Activated T-cell treated with anti-CD3 and anti-CD28 coated beads, Interleukin-2, amount 50 U/mL, for 1 hour (primary cell): ENCODE data around the gene LCE3B.
"Not testable (repeated sequence)": the region's sequence is repeated elsewhere in the genome, so short reads cannot be mapped to it uniquely, and the experiment has no call there.

Experiments used
- DNase-seq: peaks from one replicate; pipeline ENCODE4 v3.0.0-alpha.2; 2020

The LCE3B gene, protein sequence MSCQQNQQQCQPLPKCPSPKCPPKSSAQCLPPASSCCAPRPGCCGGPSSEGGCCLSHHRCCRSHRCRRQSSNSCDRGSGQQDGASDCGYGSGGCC

DNA sequence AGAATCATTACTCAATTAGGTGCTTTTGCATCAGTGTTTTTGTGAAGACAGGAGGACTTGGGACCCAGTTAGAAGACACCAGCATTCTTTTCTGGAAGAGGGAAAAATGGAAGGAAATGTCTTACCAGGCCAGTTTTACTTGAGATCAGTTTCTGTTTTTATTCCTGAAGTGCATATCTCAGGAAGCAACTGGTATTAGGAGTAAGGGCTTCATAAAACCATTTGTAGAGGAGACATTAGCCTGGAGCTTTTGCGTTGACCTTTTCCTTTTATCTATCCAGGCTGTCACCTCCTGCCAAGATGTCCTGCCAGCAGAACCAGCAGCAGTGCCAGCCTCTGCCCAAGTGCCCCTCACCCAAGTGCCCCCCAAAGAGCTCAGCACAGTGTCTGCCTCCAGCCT lies at the start of gene LCE3B:
TSS of gene LCE3B (plus strand) at position 301 of the 400 bp plus-strand sequence. CDS start at position 301, 0 bp downstream.
- DNase-seq, result no peak

DNA sequence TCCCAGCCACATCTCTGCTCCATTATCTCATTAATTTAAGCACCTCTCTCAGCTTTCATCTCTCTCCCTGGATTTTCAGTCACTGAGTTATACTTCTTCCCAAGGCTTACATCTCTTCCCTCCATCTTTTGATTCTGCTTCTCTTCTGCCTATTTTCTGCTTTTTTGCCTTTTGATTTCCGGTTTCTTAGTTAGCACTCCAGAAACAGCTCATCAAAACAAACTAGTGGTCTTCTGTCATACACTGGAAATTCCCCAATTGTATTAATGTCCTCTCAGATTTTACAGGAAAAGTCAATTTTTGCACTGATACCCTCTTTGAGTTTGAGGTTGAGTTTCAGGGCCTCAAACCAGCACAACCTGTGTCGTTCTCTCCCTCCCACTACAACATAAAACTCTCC lies 48.5 kb upstream of the LCE3B start:
- DNase-seq, result no peak

DNA sequence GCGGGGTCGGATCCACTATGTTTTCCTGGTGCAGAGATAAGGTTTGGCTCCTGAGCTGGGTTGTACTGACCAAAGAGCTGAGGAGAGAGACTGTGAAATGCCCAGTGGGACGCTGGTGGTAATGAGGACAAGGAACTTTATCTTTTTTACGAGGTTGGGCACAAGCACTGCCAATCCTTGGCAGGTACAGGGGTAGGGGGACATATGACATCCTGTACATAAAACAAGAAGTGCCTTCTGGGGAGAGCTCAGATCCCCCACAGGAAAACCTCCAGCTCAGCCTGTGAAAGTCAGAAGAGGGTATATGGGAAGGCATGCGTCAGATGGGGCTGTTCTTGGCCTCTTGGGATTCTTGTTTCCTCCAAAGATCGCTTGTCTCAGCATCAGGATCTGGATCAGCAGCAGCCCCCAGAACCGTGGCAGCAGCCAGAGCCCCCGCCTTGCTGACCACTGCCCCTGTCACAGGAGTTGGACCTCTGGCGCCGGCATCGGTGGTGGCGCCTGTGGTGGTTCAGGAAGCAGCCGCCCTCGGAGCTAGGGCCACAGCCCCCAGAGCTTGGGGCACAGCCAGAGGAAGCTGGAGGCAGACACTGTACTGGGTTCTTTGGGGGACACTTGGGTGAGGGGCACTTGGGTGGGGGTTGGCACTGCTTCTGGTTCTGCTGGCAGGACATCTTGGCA lies 47.9 kb upstream of the LCE3B start:
- DNase-seq, result no peak

DNA sequence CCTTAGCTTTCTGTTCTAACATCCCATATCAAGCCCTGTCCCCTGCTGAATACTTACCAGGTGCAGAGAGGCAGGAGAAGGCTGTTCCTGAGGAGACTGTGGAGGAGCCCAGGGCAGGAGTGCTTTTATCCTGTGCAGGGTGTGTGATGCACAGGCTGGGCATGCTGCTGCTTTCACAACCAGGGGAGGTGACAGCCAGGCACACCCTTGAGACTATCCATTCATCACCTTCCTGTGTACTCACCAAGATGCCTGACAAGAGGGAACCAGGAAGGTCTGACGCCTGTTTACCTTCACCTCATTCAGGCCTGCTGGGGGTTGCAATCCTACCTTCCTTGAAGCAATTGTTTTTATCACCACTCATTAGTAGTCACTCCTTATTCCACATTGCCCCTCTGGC lies 46.9 kb upstream of the LCE3B start, which contains the start of gene LCE3E:
TSS of gene LCE3E (minus strand) at position 100 of the 400 bp plus-strand sequence. CDS start 572 bp downstream, outside the sequence.
- DNase-seq, result no peak

DNA sequence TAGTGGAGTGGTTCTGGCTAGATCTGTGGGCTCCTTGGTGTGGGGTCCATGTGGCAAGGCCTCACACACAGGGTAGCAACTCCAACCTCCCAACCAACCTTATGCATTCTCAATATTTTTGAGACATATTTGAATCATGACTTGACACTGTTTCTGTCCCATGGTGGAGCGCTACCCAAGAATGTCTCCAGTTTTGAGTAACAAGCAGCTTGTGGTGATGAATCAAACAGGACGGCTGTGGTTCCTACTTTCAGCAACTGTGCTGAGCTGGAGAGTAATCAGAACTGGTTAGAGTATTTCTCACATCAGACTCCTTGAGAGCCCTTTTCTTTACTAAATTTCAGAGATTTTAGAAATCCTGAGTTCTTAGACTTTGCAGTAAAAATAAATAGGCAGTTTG lies 36.4 kb upstream of the LCE3B start:
- no peak for DNase-seq

DNA sequence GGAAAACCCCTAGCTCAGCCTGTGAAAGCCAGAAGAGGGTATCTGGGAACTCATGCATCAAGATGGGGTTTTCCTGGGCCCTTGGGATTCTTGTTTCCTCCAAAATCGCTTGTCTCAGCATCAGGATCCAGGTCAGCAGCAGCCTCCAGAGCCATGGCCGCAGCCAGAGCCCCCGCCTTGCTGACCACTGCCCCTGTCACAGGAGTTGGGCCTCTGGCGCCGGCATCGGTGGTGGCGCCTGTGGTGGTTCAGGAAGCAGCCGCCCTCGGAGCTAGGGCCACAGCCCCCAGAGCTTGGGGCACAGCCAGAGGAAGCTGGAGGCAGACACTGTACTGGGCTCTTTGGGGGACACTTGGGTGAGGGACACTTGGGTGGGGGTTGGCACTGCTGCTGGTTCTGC lies 34.1 kb upstream of the LCE3B start:
- DNase-seq, result not testable (repeated sequence)

DNA sequence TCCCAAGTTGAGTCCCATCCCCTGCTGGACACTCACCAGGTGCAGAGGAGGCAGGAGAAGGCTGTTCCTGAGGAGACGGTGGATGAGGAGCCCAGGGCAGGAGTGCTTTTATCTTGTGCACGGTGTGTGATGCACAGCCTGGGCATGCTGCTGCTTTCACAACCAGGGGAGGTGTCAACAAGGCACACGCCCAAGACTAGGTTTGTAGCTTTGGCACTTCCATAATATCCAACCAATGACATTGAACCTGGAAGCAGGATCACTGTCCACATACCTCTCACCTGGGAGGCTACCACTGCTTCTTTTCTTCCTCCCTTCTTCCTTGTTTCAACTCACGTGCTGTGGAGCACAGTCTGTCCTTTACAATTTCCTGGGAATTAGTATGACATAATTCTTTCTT lies 33.2 kb upstream of the LCE3B start, which contains the start of gene LCE3D:
TSS of gene LCE3D (minus strand) at position 84 of the 400 bp plus-strand sequence. CDS start 580 bp downstream, outside the sequence.
- DNase-seq, result no peak

DNA sequence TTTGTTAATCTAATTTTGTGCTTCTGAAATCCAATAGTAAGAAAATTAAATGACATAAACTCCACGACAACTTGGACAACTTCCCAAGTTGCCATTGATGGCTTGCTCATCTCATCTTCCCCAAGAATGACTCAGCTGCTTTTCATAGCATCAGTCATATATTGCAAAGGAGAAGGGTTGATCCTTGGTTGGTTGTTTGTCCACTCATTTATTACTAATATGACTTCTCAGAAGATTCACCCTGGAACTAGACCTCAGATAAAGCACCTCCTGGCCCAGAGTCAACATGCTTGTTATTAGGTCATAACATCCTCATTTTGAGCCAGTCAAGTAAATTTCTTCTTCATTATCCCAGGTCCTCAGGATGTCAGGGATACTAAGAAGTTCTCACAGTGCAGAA lies 31.0 kb upstream of the LCE3B start:
- DNase-seq, result no peak

DNA sequence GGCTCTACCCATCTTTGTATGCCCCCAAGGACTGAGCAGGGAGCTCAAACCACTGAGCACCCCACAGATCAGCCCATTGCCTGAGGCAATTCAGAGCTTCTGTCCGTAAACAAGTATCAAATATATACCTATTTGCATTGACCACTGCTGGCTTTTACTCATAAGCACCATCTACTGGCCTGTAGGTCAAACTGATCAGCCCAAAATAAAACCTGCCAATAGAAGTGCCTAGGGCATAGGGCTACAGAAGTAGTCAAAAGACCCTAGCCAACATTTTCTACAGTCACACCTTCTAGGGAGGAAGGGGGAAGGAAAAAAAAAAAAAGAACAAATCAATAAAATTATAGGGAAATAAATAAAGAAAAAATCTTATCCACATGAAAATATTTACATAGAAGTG lies 28.0 kb upstream of the LCE3B start:
- DNase-seq, result no peak

DNA sequence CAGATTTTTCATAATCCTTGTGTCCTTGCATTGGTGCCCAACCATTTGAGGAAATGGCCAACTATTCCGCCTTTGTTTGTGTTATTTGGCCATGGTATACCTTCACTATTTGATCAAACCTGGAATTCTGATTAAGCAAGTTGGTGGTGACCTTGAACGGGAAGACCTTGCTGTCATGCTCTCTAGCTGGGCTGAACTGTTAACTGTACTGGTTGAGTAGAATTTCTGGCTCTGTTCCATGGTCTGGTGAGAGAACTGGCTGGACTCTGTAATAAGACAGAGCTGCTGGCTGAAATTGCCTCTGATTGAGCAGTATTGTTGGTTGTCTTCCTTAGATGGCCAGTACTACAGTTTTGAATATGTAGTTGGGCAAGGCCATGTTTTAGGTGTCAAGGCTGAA lies 16.6 kb upstream of the LCE3B start:
- DNase-seq, result no peak

DNA sequence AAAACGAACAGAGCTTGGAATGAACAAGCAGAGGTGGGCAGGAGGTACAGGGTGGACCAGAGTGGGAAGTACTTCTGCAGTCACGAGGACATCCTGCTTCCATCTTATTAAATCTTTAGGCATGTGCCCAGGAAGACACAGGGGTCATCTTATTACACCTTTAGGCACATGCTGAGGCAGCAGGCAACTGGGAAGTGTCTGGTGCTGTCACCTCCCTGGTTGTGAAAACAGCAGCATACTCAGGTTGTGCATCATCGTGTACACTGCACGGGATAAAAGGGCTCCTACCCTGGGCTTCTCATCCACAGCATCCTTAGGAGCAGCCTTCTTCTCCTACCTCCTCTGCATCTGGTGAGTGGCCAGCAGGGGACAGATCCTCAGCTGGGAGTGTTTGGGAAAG lies 13.7 kb upstream of the LCE3B start, which contains the start of gene LCE3C:
TSS of gene LCE3C (plus strand) at position 301 of the 400 bp plus-strand sequence. CDS start 498 bp downstream, outside the sequence.
- no peak for DNase-seq

DNA sequence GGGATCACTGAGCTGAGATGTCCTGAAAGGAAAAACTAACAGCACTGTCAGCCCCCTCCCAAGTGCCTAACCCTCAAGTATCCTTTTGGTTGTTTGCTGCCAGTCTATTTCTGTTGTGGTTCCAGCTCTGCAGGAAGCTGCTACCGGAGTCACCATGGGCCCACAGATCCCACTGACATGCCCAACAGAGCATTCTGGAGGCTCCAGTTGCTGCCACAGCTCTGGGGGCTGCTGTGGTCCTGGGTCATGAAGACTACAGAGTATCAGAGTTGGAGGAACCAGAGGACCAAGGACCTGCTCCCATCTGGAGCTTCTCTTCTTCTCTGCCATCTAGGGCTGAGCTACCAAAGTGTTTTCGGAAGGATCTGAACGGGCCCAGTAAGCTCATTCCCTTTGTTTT lies 8.4 kb downstream of the LCE3B start:
- no peak for DNase-seq

DNA sequence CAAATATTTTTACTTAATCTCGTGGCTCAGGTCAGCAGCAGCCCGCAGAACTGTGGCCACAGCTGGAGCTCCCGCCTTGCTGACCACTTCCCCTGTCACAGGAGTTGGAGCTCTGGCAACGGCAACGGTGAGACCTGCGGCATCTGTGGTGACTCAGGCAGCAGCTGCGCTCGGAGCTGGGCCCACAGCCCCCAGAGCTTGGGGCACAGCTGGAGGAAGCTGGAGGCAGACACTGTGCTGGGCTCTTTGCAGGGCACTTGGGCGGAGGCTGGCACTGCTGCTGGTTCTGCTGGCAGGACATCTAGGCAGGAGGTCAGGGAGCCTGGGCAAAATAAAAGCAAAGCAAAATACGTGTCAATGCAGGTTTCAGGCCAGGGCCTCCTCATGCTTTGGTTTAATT lies 9.2 kb downstream of the LCE3B start, which contains the start of gene LCE3A:
TSS of gene LCE3A (minus strand) at position 301 of the 400 bp plus-strand sequence. CDS start at position 301, 0 bp downstream.
- no peak for DNase-seq

DNA sequence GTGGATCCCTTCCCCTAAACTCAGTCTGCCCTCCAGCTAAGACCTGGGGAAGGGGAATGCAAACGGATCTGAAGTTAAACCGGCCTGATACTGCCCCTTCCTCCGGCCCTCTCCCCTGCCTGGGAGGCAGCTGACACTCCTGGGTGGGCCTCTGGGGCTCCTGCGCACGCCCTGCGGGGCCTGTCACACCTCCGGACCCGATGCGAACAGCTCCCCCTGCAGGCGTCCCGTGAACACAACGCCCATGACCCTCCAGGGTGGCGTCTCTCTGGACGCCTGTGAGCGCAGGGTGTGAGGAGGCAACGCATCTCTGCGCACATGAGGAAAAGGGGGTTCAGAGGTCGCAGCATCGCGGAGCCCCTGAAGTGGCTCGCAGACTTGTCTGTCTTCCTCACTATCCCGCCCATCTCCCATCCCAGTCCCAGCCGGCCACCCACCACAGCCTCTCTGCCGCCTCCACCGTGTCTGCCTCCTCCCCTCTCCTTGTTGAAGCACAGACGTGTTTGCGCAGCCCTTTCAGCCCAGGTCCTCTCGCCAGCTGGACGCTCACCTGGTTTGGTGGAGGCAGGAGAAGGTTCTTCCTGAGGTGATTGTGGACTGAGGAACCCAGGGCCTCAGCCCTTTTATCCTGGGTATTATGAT lies 9.7 kb downstream of the LCE3B start:
- DNase-seq, result no peak

DNA sequence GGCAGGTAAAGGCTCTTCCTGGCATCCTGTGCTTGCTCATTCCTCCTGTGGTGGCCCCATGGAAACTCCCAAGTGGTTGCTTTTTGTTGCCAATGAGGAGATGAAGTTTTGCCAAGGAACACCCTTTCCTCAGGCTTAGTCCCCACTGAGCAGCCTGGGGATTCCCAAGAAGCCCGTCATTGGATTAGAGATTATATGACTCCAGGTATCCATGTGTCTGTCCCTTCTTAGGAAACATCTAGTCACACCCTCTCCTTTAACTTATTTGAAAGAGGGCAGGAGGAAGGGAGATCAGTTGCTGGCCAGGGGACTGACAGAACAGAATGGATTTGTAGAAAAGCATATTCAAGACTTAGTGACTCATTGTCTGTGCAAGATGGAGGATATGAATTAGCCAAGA lies 13.1 kb downstream of the LCE3B start:
- DNase-seq, result no peak

DNA sequence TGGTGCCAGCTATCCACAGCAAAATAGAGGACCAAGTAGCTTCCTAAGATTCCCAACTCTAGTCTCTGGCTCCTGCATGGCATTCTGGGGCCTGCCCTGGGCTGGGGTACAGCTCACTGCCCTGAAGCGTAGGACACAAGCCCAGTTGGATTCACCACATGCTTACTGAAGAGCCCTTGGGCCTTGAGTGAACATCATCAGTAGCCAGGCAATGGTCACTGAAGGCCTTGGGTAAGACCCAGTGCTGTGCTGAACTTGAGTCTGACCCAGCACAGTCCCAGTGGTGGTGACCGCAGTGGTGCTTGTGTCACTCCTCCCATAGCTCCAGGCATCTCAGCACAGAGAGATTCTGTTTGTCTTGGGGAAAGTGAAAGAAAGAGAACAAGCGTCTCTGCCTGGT lies 17.0 kb downstream of the LCE3B start:
- DNase-seq, result no peak

DNA sequence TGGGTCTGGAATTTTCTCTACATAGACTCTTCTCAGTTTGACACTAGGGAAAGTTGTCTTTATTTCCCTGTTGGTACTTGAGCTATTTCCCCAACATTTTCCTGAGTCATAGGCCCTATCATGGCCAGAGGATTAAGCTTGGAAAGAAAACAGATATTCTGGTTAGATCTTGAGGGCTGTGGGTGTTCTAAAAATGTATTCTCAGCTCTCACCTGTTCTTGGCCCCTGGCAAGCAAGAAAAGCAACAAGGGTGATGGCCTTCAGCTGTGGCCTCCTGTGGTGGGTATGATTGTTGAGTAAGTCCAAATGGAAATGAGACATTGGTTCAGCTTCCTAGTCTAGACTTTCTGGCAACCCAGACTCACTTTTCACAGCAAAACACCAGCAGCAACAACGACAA lies 26.7 kb downstream of the LCE3B start:
- DNase-seq, result no peak

DNA sequence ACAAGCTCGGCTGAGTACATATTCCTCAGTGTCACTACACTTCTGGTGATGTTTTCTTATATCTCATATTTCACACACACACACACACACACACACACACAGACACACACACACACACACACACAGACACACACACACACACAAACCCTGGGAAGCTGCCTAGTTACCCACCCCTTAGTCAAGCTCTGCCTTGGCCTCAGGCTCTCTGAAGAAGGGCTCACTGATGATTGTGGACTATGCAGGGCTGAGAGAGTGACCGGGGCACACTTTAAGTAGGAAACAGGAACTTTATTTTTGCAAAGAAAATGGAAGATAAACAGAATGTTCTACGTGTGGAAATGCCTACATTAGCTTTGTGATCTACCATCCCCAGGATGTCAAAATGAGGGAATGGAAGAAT lies 30.3 kb downstream of the LCE3B start:
- no peak for DNase-seq

DNA sequence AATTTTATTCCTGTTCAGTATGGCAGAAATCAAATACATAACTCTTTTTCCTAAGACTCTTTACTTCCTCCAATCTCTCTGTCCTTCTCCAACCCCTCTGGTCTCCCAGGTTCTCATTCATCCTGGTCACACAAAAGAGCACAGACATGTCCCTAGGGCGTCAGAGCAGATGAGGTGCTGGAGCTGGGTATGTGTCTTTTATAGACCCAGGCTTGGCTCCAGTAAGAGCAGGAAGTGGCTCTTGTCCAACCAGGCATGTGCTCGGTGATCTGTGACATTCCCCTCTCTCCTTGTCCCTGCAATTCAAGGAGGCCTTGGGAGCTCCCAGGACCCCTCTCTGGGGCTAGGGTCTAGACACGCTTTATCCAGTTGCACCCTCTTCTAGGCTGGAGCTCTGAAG lies 31.5 kb downstream of the LCE3B start:
- DNase-seq, result no peak

DNA sequence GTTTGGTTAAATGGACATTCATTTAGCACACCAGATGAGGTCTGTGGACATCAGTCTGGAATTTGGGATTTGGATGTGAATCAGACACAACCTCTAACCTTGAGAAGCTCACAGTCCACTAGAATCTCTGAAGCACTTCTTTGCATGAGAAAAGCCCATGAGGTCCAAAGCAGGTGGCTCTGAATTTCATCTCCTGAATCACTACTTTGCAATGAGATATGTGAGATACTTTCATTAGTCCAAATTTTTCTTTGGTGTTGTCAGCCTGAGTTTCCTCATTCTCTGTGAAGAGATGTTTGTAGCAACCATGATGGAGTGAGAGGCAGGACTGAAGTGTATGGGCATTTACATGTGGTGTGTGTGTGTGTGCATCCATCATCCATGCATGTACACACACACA lies 33.0 kb downstream of the LCE3B start:
- no peak for DNase-seq

DNA sequence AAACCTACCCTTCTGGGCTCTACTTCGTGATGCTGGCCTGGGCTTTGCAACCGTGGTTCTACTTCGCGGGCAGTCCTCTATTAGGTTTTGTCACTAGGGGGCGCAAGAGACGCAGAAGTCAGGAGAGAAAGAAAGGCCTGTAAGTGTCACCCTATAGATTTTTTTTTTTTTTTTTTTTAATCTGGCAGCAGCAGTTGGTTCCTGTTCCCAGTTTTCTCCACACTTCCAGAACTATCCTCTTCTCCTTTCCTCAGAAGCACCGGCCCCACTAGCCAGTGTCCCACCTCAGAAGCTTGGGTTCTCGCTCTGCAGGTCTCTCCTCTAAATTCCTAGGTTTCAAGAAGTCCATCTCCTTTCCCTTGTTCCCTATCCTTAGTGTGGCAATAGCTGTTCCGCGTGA lies 40.5 kb downstream of the LCE3B start:
- peak; percentile 20 for DNase-seq

DNA sequence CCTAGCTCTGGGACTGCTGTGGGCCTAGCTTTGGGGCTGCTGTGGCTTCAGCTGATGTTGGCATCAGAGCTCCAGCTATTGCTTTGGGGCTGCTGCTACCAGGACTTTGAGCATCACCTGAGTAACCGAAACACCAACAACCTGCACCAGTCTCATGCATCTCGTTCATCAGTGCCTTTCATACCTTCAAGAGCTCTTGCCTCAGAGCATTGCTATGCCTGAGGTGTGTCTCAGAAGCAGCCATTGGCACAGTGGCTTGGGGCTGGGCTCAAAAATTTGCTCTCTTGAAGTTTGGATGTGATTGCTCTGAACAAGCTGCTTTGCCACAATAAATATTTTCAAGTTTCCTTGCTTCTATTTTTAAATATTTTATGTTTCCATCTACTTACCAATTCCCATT lies 42.8 kb downstream of the LCE3B start:
- DNase-seq, result no peak

DNA sequence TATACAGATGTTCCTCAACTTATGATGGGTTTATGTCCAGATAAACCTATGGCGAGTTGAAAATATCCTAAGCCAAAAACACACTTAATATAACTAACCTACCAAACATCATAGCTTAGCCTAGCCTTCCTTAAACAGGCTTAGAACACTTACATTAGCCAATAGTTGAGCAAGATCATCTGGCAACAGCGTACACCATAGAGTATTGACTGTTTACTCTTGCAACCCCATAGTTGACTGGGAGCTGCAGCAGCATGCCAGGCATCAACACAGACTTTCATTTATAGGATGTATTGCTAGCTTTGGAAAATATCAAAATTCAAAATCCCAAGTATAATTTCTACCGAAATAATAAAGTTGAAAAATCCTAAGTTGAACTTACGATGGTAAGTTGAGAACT lies 44.1 kb downstream of the LCE3B start:
- no peak for DNase-seq

DNA sequence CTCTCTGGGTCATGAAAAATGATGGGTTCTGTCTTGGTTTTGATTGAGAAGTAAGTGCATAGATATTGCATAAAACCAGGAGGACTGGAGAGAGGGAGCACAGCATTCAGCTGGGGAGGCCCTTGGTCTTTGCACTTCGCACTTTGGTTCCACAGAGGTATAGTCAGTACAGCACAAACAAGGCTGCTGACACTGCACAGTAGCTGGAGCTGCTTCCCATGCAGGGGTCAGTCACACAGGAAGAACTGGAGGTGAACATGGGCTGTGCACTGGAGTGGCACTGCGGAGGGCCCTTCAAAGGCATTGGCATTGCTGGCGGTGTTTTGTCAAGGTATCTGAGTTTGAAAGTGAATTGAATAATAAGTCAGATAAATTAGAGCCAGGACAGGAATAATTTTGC lies 45.0 kb downstream of the LCE3B start:
- DNase-seq, result no peak
